ENCODE results near the gene BANK1.

The BANK1 gene

GRCh38 chr4:101818362-101818761, 27.8 kb downstream of the BANK1 start:
- no peak for DNase-seq

GRCh38 chr4:101823864-101824263, 33.3 kb downstream of the BANK1 start:
- DNase-seq: no peak

GRCh38 chr4:101824500-101824899, 34.0 kb downstream of the BANK1 start:
- no peak for DNase-seq

GRCh38 chr4:101825953-101826352, 35.4 kb downstream of the BANK1 start:
- DNase-seq: no peak

GRCh38 chr4:101831816-101832215, 41.3 kb downstream of the BANK1 start:
- no peak for DNase-seq

GRCh38 chr4:101833480-101833879, 43.0 kb downstream of the BANK1 start:
- no peak for DNase-seq

GRCh38 chr4:101835121-101835904, 44.8 kb downstream of the BANK1 start:
- DNase-seq: no peak

- no peak for DNase-seq
Observed at GRCh38 chr4:101843054-101843453, 52.5 kb downstream of the BANK1 start.

GRCh38 chr4:101846550-101846949, 56.0 kb downstream of the BANK1 start:
- DNase-seq: no peak

- DNase-seq: no peak
Observed at GRCh38 chr4:101850698-101851097, 60.2 kb downstream of the BANK1 start.

GRCh38 chr4:101851672-101852071, 61.1 kb downstream of the BANK1 start:
- DNase-seq: no peak

GRCh38 chr4:101853028-101853427, 62.5 kb downstream of the BANK1 start:
- no peak for DNase-seq

GRCh38 chr4:101853691-101854090, 63.2 kb downstream of the BANK1 start:
- no peak for DNase-seq

- DNase-seq: no peak
Observed at GRCh38 chr4:101855239-101855638, 64.7 kb downstream of the BANK1 start.

GRCh38 chr4:101856149-101856548, 65.6 kb downstream of the BANK1 start:
- no peak for DNase-seq

- DNase-seq: no peak
Observed at GRCh38 chr4:101857176-101857575, 66.6 kb downstream of the BANK1 start.

GRCh38 chr4:101858641-101859040, 68.1 kb downstream of the BANK1 start:
- no peak for DNase-seq

GRCh38 chr4:101862595-101862994, 72.1 kb downstream of the BANK1 start:
- DNase-seq: no peak

- DNase-seq: no peak
Observed at GRCh38 chr4:101864660-101865059, 74.1 kb downstream of the BANK1 start.

- no peak for DNase-seq
Observed at GRCh38 chr4:101865501-101866062, 75.1 kb downstream of the BANK1 start.

GRCh38 chr4:101870874-101871273, 80.3 kb downstream of the BANK1 start:
- no peak for DNase-seq

GRCh38 chr4:101871962-101872676, 81.6 kb downstream of the BANK1 start:
- DNase-seq: no peak

- DNase-seq: no peak
Observed at GRCh38 chr4:101885574-101885973, 95.0 kb downstream of the BANK1 start.

- DNase-seq: no peak
Observed at GRCh38 chr4:101886826-101887225, 96.3 kb downstream of the BANK1 start.
